Ureter (tissue), 1 donor: Measurements from ENCODE around the gene PDK2. TPM values are rescaled to one million over a fixed set of nuclear protein-coding genes. Genes with fewer than 3 reads are reported as not detected.

Experiments
- DNase-seq: peaks from one replicate; pipeline ENCODE4 v3.0.0-alpha.2; 2020; ENCODE audit warnings: low spot score
- total RNA-seq: library from RNA; stranded (reverse); gene quantifications from one replicate; pipeline ENCODE4 v1.2.4, GENCODE V29; 2023
- donor health status: DM: yes; HTN: yes; CAD: no.

Gene PDK2
- total RNA-seq, result 25.7 TPM

DNA sequence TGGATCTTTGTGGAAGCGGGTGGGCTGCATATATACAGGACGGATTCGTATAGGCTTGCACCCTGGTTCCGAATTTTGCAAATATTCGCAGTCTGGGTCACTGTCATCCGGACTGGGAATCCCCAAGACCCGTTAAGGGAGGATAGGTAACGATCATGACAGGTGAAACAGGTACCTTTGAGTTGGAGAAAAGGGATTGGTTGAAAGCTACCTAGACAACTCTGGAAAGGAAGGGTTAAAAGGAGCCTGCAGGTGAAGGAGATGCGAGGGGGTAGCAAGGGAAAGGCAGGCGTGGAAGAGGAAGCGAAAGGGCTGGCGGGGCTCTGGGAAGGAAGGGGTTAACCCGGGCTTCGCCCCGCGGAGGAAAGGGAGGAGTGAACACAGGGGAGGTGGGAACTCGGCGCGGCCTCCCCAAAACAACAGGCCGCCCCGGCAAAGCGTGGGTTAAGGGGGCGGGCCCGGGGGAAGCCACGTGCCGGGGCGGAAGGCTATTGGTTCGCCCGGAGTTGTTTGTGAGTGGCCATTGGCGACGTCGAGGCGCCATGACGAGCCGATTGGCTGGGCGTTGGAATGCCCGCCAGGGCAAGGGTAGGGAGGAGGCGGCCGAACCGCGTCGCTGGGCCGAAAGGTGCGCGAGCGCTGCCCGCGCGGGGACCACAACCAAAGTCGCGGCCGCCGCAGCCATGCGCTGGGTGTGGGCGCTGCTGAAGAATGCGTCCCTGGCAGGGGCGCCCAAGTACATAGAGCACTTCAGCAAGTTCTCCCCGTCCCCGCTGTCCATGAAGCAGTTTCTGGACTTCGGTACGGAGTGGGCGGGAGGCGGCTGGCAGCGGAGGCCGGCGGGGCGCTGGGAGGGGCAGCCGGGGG lies at the start of gene PDK2:
PDK2 (plus strand) TSS at position 599 of the 867 bp plus-strand sequence; CDS start at position 684, 85 bp downstream.
- DNase-seq, result peak; percentile 97

DNA sequence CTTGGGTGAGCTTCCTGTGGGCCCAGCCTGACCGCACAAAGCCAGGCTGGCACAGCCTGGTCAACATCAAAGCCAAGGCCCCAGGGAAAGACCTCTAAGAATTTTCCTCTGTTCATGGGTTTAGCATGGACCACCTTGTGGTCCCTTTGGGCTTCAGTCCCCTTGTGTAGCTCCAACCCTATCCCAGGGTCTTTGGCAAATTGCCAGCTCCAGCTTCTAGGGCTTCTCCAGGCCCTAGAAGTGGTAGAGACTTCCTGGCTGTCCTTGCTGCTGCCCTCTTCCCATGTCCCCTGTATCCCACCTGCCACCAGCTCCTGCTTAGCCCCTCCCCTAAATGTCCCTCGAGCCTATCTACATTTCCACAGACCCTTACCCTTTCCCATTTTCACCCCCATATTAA lies 49.0 kb upstream of the PDK2 start:
- DNase-seq, result no peak

DNA sequence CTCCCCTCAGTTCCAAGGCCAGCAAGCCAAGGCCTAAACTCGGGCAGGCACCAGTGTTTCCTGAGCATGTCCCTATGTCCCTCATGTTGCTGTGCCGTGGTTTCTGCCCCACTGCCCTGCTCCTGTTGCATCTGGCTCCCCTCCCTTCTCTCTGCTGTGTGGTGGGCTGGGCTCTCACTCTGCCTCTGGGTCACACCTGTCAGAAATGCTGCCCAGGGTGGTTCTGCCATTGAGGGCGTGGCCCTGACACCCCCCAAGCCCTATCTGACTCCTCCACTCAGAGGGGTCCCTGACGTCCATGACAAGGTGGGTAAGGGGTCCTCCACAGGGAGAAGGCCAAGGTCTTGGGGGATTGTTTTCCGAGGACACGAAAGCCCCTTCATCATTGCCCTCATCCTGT lies 48.5 kb upstream of the PDK2 start:
- DNase-seq, result no peak

DNA sequence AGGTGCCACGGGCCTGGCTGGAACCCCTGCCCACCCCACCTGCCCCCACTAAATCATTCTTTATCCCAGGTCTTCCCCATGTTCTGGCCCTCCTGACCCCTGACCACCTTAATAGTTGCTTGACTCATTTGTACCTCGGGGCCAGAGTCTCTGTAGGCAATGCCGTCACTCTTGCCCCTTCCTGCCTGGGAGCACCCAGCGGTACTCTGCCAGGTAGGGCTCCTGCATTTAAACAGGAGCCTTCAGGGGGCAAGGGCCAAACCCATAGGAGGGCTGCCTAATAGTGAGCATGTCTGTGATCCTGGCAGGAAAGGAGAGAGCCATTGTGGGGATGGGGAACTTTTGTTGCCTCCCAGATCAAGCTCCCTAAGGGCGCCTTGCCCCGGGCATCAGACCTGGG lies 48.1 kb upstream of the PDK2 start:
- no peak for DNase-seq

DNA sequence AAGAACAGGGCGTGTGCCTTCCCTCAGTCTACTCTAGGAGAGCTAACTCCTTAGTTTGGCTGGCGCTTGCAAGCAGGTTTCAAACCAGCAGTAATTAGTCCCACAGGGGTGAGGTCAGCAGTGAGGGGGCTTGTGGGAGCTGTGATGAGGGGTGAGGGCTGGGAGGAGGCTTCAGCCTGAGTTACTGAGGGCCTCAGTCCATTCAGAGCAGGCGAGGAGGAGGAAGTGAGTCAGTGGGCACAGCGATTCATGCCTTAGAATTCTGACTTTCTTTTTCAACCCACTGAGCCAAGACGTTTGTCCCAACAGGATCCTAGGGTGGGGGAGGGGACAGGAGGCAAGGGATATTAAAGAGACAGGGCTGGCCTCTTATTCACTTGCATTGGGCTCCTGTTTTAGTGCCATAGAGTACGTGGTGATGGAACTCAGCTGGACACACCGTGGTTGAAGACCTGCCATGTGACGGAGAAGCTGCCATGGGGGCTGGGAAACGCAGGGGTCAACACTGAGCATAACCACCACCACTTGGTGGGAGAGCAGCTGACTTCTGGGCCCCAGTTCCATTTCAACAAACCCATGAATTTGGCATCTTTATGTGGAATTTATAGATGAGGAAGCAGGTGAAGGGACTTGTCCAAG lies 47.5 kb upstream of the PDK2 start:
- no peak for DNase-seq

DNA sequence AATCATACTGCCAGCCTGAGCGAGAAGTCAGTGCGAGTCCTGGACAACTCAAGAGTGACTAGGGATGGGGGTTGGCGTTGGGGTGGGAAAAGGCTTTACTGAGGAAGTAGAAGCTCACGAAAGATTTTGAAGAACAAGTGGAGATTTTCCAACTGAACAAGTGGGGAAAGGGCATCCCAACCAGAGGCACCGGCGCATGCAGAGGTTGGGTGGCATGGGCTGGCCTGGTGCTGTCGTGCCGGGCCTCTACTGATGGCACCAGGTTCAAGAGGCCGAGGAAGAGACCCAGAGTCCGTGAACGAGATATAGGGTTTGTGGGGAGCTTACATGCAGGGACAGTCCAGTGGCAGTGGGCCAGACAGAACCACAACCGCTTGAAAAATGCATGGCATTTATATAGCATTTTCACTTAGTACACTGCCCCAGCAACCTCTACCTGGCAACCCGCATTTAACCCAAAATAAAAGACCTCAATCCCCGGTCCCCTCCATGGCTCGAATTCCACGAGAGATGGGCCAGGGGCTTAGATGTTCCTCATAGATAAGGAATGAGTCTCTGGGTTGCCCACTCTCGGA lies 46.9 kb upstream of the PDK2 start:
- DNase-seq, result no peak

DNA sequence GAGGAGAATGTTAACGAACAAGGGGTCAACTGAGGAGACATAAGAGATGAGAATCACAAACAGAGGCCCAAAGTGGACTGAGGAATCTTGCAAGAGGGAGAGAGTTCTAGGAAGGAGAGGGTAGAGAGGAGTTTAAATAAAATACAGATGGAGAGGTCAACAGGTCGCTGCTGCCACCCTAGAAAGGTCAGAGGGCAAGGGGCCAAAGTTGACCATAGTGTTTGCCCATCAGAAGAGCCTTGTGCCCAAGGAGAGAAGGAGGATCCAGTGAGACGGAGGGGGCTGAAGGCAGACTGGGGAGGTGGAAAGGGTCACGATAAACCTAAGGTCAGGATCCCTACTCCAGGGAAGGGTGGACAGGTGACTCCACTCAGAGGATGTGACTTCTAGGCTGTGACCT lies 46.2 kb upstream of the PDK2 start:
- DNase-seq, result no peak

DNA sequence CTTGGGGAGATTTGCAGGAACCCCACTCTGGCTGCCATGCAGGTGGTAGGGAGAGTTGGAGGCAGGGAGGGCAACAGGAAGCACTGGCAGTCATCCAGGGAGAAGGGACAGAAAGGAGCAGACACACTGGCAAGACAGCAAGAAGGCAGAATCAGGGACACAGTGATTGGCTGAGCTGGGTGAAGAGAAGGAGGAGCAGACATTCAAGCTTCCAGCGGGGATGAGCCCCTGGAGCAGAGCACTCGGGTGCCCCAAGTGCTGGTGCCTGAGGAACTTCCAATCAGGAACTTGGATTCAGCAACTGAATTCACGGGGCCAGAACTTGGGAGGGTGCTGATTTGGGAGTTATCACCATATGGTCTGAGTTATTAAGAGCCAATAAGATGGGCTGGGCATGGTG lies 45.5 kb upstream of the PDK2 start:
- DNase-seq, result no peak

DNA sequence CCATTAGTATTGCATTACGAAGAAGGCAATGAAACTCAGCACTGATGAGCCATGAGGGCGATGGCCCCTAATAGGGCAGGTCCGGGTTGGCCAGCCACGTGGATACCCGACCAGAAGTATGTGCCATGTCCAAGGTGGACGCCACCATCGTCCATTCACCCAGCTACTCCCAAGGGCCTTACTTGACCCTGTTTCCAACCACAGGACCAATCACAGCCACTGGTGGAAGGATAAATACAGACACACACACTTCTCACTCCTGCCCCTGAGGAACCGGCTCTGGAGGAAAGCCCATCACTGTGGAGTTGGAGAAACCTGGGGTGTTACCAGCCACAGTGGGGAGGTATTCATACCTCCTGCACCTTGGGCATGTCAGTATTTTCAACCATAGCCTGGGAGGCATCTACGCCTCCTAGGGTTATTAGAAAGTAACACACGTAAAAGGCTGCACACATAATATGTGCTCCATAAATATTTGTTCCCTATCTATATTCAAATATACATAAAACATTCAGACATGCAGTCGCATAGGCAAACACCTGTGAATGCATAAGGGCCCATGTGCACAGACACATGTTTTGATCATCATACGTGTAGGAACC lies 44.6 kb upstream of the PDK2 start:
- no peak for DNase-seq

DNA sequence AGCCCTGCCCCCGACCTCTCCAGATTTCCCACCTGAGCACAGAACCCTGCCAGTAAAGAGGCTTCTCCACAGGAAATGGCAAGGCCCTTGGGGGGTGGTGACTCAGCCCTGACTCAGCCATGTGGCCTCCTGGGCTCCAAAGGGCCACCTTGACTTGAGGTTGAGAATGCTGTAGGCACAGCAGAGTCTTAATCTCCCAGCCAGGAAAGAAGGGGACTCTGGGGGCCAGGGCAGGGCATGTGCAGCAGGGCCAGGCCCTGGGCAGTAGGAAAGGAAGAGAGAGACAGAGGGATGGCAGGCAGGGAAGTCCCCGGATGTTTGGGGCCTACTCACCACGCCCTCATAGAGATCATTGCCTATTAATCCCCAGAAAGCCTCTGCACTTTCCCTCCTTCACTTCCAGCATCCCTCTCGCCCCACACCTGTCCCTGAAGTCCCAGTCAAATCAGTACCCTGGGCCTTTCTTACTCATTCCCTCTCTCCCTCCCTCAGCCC lies 44.0 kb upstream of the PDK2 start:
- no peak for DNase-seq

DNA sequence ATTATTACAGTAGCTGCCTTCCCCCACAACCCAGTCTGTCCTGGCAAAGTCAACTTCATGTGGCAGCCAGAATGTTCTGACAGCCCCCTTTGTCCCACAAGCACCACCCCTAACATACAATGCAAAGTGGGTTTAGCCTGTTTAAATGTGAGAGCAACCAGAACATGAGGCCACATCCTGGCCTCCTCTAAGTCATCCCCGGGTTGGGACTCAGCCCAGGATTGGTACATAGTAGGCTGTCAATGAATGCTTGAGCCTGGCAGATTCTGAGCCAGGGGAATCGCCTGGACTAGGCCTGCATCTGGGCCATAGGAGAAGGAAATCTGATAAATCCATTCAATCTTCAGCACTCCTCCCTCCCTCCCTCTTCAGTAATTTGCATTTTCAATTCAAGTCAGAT lies 43.5 kb upstream of the PDK2 start:
- DNase-seq, result no peak

DNA sequence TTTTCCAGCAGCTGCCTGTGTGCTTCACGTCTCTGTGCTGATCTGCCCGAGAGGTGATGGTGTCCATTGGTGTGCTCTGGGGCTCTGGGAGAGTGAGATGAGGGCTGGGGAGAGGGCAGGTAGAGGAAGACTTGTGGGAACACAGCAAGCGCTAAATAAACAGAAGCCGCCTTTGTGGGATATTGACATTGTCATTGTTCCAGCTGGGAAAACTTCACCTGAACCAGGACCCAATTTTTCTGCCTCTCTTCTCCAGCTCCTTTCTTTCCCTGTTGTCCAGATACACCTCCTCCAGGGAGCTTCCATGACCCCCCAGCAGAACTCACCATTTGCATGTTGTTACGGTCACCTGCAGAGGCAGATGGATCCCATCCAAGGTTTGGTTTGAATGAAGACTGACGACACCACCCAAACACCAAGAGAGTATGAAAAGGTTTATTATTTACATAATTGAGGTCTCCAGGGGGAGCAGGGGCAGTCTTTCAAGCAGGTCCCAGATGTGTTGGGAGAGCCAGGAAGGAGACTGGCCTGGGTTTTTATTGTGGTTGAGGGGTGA lies 42.8 kb upstream of the PDK2 start:
- DNase-seq, result no peak

DNA sequence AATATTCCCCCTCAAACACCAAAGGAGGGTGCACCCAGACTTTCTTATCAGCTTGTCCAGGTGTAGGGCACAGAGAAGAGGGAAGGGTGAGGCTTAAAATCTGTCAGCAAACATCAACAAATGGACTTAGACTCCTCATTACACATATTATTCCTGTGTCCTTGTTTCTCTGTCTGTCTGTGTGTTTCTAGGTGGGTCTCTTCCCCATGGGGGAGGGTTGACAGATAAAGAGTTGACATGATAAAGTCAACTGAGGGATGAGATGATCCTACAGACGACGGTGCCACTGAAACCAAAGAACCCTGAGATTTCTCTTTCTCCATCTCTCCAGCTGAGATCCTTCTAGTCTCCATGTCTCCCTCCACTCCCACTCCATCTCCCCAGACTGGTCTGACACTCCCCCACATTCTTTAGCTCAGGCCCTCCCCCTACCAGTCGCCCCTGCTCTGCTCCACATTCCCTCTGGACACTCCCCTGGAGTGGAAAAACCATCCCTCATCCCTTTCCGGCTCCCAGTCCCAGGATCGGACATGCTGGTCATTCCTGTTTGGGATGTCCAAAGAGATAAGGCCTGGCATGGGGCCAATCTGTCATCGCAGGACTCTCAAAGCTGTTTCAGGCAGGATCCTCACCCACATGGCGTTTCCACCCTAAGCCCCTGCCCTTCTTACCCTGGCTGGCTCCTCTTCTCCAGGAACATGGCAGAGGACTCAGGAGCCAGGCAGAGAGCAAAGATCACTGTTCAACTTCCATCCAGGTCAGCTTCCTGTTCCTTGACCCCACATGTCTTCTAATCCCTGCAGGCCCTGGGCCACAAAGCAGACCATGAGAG lies 42.1 kb upstream of the PDK2 start:
- DNase-seq, result no peak

DNA sequence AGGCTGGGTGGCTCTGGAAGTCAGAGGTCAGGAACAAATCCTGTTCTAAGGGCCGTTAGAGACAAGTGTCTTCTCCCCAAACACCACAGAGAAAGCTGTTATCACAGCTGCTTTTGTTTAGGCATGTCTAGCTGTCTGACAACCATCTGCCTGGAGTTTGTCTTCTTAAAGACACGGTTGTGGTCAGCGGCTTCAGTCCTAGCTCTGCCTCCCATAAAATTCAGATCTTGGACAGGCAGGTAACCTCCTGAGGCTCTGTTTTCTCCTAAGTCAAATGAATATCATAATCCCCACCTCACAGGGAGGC lies 41.5 kb upstream of the PDK2 start:
- no peak for DNase-seq

DNA sequence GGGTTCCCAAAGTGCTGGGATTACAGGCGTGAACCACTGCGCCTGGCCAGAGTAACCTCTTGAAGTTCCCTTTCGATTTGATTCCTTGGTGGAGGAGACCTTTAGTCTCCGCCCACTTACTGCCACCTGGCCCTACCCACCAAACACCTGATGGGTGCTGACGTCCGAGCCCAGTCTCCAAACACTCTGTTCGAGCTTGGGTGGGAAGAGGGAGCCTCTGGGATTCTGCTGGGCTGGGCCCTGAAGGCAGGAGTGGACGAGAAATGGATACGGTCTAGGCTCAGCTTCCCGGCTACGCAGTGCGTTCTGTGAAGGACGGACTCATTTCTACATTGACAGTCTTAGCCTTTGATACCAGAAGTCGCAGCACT lies 40.1 kb upstream of the PDK2 start:
- DNase-seq, result peak; percentile 84

DNA sequence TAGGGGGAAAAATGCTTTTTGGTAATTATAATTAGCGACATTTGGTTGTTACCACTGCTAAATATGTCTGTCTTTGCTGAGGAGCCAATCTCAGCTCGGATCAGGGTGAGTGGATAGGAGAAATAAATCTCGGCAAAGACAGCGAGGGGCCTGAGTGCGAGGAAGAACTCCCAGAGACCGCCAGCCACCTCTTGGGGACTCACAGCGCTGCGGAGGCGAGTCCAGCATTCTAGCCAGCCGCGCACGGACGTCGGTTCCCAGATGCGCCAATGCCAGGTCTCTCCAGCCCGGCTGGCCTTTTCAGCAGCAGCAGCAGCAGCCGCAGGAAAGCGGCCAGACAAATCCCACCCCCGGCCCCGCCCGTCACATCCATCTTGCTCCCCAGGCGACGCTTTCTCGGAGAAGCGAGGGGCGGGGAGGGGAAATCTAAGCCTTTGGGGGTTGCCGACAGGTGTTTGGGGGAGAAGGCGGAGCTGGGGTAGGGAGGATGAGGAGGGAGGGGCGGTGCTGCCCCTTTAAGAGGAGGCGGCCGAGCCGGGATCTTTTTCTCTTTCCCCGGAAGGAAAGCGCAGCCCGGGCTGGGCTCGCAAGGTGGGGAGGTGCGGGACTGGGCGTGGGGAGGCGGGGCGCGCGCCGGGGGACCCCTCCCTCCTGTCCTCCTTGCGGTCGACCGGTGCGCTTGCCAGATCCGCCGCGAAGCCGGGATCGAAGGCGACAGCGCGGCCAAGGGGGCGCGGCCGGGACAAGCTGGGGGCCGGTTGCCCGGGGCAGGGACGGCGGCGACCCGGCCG lies 39.5 kb upstream of the PDK2 start, which contains the start of gene ITGA3:
ITGA3 (plus strand) TSS at position 685 of the 791 bp plus-strand sequence. CDS start 330 bp downstream, outside the sequence.
- peak; percentile 88 for DNase-seq

DNA sequence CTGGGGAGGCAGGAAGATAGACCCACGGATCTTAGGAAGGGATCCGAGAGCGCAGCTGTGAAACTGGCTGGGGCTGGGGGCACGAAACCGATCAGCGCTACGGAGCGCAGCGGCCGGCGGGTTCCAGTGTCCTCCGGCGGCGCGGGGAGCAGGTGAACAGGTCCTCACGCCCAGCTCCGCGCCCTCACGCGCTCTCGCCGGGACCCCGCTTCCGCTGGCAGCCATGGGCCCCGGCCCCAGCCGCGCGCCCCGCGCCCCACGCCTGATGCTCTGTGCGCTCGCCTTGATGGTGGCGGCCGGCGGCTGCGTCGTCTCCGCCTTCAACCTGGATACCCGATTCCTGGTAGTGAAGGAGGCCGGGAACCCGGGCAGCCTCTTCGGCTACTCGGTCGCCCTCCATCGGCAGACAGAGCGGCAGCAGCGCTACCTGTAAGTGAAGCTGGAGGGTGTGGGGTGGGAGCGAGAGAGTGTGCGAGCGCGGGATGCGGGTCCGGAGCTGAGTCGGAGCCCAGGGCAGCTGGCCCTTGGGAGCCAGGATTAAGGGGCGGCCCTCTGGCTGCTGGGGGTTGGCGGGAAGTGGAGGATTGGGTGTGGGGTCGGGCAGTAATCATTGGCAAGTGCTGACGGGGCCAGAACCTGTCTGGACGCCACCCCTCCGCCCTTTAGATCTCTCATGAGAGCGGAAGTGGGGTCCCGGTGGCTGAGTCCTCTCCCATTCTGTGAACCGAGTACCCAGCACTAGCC lies 38.8 kb upstream of the PDK2 start:
- peak; percentile 73 for DNase-seq

DNA sequence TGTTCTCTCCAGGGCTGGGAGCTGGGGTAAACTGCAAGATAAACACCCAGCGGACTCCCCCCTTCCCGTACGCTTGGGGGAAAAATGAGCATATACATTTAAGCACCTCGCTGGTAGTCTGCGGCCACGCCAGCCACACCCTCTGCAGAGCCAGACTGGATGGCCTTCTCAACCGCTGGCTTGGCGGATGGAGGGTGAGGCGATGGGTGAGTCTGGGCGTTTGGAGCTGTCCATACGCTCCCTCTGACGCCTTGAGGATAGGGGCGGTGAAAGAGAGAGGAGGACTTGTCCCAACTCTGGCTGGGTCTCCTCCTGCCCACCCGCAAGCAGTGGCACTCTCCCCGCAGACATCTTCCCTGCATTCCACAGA lies 38.2 kb upstream of the PDK2 start:
- DNase-seq, result no peak

DNA sequence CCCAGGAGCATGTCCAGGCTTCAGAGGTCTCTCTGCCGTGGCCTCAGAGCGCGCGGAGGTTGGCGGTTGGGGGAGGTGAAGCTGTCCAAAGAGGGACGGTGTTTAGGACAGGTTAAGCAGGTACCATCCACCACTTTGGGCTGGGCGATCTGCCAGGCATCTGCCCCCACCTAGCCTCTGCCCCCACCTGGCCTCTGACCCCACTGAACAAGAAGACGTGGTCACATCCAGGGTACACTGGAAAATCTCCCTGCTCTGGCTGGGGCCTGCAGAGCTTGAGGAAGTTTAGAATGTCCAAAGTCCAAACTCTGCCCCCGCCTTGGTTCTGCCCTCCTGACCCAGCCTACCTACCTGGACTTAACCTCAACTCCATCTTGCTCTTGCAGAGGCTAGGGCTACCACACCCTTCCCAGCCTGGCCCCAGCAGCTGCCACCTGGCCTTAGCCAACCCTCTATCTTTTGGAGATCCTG lies 37.6 kb upstream of the PDK2 start:
- no peak for DNase-seq
